Suprapubic skin (tissue), 4 donors: ENCODE data around the gene IMMP2L.

Experiments used
- EP300 ChIP-seq: sonication (generic); formaldehyde crosslinking; IDR thresholded peaks from one replicate; pipeline ENCODE4 v1.6.1; 2017; ENCODE audit warnings: antibody characterized with exemption
- POLR2AphosphoS5 ChIP-seq, 3 donors: sonication (generic); formaldehyde crosslinking; IDR thresholded peaks; one replicate each; pipeline ENCODE4 v1.6.1; 2017; ENCODE audit warnings: antibody characterized with exemption in 3 of 3
- TF ChIP-seq, protein P1 (sequence below), 2 donors: fragments of 200-600 bp in 1 of 2; fragments of 450-650 bp in 1 of 2; sonication (generic) in 1 of 2; IDR thresholded peaks; one replicate each; pipeline ENCODE4 v1.5.1; 2016 to 2019; ENCODE audit warnings: antibody characterized with exemption in 2 of 2, mild to moderate bottlenecking in 1 of 2, moderate library complexity in 1 of 2

DNA sequence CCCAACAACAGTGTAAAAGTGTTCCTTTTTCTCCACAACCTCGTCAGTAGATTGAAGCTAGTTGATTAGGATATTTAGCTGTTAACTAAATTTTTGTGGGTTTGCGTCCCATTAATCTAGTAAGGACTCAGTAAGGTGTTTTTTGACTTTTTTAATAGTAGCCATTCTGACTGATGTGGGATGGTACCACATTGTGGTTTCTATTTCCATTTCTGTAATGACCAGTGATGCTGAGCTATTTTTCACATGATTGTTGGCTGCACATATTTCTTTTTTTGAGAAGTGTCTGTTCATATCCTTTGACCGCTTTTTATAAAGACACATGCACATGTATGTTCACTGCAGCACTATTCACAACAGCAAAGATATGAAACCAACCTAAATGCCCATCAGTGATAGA is 476.9 kb downstream of the IMMP2L start:
- TF ChIP-seq EP300 (no peak), POLR2AphosphoS5 (IDR thresholded peaks at IDR 0.05) (no peak)
- TF ChIP-seq, protein P1, sequence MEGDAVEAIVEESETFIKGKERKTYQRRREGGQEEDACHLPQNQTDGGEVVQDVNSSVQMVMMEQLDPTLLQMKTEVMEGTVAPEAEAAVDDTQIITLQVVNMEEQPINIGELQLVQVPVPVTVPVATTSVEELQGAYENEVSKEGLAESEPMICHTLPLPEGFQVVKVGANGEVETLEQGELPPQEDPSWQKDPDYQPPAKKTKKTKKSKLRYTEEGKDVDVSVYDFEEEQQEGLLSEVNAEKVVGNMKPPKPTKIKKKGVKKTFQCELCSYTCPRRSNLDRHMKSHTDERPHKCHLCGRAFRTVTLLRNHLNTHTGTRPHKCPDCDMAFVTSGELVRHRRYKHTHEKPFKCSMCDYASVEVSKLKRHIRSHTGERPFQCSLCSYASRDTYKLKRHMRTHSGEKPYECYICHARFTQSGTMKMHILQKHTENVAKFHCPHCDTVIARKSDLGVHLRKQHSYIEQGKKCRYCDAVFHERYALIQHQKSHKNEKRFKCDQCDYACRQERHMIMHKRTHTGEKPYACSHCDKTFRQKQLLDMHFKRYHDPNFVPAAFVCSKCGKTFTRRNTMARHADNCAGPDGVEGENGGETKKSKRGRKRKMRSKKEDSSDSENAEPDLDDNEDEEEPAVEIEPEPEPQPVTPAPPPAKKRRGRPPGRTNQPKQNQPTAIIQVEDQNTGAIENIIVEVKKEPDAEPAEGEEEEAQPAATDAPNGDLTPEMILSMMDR (IDR thresholded peaks at IDR 0.05), result no peak
